ENCODE results near the gene KMT5B. TPM values are rescaled to one million over a fixed set of nuclear protein-coding genes. Genes with fewer than 3 reads are reported as not detected.

KMT5B gene
- total and polyA plus RNA-seq, 10 of the 15 experiments (the other 5 are each of a cell fraction or from before 2014, with no cell fraction given): 4.7 to 21.8 (median 18.0) TPM

DNA sequence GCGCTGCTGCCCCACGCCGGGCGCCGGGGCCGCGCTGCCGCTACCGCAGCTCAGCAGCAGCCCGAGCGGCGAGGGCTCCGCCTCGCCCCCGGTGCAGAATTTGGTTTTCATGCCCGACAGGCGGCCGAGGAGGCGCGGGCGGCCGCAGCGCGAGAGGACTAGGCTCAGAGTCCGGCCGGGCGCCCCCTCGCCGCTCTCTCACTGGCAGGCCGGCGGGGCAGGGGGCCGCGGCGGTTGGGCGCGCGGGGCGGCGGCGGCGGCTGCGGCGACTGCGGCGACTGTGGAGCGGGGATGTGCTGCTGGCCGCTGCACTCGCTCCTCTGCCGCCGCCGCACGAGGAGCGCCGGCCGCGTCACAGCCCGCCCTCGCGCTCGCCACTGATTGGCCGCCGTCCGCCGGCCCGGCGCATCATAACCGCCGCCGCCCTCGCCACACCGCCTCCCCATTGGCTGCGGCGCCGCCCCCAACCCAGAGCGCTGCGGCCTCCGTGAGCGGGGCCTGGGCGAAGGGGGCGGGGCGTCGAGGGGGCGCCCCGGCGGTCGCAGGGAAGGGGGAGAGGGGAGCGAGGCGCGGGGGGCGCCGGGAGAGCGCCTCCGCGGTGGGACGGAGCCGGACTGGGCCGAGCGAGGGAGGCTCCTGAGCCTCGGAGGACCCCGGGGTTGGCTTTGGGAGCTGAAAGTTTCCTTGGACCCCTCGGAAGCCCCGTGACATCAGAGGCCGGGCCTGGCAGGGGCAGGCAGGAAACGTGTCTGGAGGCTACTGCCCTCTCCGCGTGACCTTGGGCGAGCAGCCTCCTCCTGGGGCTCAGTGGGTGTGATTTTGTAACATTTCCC is 91.8 kb downstream of the KMT5B start, which contains the start of gene CHKA:
Gene CHKA, minus strand, starts transcription at position 322 of the 833 bp plus-strand sequence. Its CDS starts 211 bp downstream, at position 111.
- Histone ChIP-seq H3K4me1 (ENCODE audit: control insufficient read depth, insufficient read depth, low read length) (peaks cover 12% of the 10 kb centered on the region), H2AFZ (ENCODE audit: control insufficient read depth, low read depth, low read length) (peak within 1 kb of the TSS; percentile 90), H3K9ac (ENCODE audit: control insufficient read depth, insufficient read depth, low read length) (peak within 1 kb of the TSS; percentile 82), H4K20me1 (ENCODE audit: control insufficient read depth, insufficient read depth) (no peaks in the 10 kb centered on the region), H3K27me3 (replicated peaks in 1 of 2; ENCODE audit: control insufficient read depth in 2 of 2, insufficient read depth in 2 of 2, low read length in 1 of 2) (no peaks in the 10 kb centered on the region), H3K4me3 (peak within 1 kb of the TSS; percentile 92), H3K79me2 (ENCODE audit: control insufficient read depth, insufficient read depth, low read length) (peaks cover 40% of the 10 kb centered on the region), H3K27ac (ENCODE audit: control insufficient read depth, insufficient read depth) (peak within 1 kb of the TSS; percentile 89), H3K36me3 (ENCODE audit: control insufficient read depth in 2 of 2, insufficient read depth in 2 of 2, low read length in 1 of 2) (no peaks in the 10 kb centered on the region; a peak in 1 of 4 replicates), H3K9me3 (replicated peaks; ENCODE audit: control insufficient read depth, insufficient read depth, low read length) (no peaks in the 10 kb centered on the region), H3K4me2 (ENCODE audit: control insufficient read depth, insufficient read depth) (peak within 1 kb of the TSS; percentile 80)
- under 1% methylated on average over 44 of the region's 107 CpGs for whole genome bisulfite sequencing (ENCODE audit: insufficient coverage, insufficient replicate concordance, low lambda C conversion rate, missing lambda C conversion rate)
- DNase-seq (ENCODE audit: low read depth, low spot score): peak; percentile 47
- POLR2A ChIA-PET: no interaction called here
- RAD21 ChIA-PET (ENCODE audit: unreplicated experiment): no interaction called here
- no TSS peak for BruUV-seq (replicated peaks)
- in situ Hi-C loops (cut with MboI) (no loop called here), intact Hi-C loops (cut with micrococcal nuclease; ENCODE audit: unreplicated experiment) (loop anchor here (10.0 kb wide), 1 partner anchor 116 kb away; the partner anchor contains the start of gene UNC93B1)
- SMC1A ChIA-PET (ENCODE audit: uncharacterized antibody, unreplicated experiment): interaction anchor here (1.6 kb wide), 1 partner anchor 22 kb away, joined by 5 read pairs; no protein-coding TSS in a partner anchor
- peak; percentile 89 for ATAC-seq
- FAIRE-seq: peak; percentile 47
- CTCF ChIA-PET: no interaction called here
- TF ChIP-seq NFYB (IDR thresholded peaks at IDR 0.05; ENCODE audit: insufficient read depth, low read depth, low read length) (peak; percentile 87), CBX3 (IDR thresholded peaks at IDR 0.05; ENCODE audit: borderline replicate concordance, low read depth) (no peak), SREBF2 (IDR thresholded peaks at IDR 0.05; ENCODE audit: low read length) (no peak), MTA3 (IDR thresholded peaks at IDR 0.05; ENCODE audit: borderline replicate concordance, low read length) (no peak), MTA2 (IDR thresholded peaks at IDR 0.05; ENCODE audit: low read depth) (no peak), RAD51 (IDR thresholded peaks at IDR 0.05) (peak; percentile 50), RCOR1 (conservative IDR thresholded peaks at IDR 0.05; ENCODE audit: low read depth, low read length) (0 out of 2 replicates have a peak, but pooled peaks have one; percentile 39), TCF12 (IDR thresholded peaks at IDR 0.05; ENCODE audit: low read depth, low read length) (peak; percentile 5; the same call in 1 of the 2 replicates), TBL1XR1 (IDR thresholded peaks at IDR 0.05; ENCODE audit: low read depth, low read length) (no peak), MEF2A (IDR thresholded peaks at IDR 0.05; ENCODE audit: insufficient read depth, low read depth, low read length) (no peak), CREB1 (IDR thresholded peaks at IDR 0.05; ENCODE audit: low read depth) (peak; percentile 86)
- TF ChIP-seq, protein P1, sequence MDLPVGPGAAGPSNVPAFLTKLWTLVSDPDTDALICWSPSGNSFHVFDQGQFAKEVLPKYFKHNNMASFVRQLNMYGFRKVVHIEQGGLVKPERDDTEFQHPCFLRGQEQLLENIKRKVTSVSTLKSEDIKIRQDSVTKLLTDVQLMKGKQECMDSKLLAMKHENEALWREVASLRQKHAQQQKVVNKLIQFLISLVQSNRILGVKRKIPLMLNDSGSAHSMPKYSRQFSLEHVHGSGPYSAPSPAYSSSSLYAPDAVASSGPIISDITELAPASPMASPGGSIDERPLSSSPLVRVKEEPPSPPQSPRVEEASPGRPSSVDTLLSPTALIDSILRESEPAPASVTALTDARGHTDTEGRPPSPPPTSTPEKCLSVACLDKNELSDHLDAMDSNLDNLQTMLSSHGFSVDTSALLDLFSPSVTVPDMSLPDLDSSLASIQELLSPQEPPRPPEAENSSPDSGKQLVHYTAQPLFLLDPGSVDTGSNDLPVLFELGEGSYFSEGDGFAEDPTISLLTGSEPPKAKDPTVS (IDR thresholded peaks at IDR 0.05; ENCODE audit: low read depth, low read length): no peak
- TF ChIP-seq, protein P2, sequence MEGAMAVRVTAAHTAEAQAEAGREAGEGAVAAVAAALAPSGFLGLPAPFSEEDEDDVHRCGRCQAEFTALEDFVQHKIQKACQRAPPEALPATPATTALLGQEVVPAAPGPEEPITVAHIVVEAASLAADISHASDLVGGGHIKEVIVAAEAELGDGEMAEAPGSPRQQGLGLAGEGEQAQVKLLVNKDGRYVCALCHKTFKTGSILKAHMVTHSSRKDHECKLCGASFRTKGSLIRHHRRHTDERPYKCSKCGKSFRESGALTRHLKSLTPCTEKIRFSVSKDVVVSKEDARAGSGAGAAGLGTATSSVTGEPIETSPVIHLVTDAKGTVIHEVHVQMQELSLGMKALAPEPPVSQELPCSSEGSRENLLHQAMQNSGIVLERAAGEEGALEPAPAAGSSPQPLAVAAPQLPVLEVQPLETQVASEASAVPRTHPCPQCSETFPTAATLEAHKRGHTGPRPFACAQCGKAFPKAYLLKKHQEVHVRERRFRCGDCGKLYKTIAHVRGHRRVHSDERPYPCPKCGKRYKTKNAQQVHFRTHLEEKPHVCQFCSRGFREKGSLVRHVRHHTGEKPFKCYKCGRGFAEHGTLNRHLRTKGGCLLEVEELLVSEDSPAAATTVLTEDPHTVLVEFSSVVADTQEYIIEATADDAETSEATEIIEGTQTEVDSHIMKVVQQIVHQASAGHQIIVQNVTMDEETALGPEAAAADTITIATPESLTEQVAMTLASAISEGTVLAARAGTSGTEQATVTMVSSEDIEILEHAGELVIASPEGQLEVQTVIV (IDR thresholded peaks at IDR 0.05; ENCODE audit: borderline replicate concordance, partially characterized antibody): no peak
- TF ChIP-seq, protein P3, sequence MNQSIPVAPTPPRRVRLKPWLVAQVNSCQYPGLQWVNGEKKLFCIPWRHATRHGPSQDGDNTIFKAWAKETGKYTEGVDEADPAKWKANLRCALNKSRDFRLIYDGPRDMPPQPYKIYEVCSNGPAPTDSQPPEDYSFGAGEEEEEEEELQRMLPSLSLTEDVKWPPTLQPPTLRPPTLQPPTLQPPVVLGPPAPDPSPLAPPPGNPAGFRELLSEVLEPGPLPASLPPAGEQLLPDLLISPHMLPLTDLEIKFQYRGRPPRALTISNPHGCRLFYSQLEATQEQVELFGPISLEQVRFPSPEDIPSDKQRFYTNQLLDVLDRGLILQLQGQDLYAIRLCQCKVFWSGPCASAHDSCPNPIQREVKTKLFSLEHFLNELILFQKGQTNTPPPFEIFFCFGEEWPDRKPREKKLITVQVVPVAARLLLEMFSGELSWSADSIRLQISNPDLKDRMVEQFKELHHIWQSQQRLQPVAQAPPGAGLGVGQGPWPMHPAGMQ (IDR thresholded peaks at IDR 0.05; ENCODE audit: borderline replicate concordance): no peak
- TF ChIP-seq, protein P4, sequence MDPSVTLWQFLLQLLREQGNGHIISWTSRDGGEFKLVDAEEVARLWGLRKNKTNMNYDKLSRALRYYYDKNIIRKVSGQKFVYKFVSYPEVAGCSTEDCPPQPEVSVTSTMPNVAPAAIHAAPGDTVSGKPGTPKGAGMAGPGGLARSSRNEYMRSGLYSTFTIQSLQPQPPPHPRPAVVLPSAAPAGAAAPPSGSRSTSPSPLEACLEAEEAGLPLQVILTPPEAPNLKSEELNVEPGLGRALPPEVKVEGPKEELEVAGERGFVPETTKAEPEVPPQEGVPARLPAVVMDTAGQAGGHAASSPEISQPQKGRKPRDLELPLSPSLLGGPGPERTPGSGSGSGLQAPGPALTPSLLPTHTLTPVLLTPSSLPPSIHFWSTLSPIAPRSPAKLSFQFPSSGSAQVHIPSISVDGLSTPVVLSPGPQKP (IDR thresholded peaks at IDR 0.05; ENCODE audit: low read depth, low read length): no peak
- TF ChIP-seq, protein P5, sequence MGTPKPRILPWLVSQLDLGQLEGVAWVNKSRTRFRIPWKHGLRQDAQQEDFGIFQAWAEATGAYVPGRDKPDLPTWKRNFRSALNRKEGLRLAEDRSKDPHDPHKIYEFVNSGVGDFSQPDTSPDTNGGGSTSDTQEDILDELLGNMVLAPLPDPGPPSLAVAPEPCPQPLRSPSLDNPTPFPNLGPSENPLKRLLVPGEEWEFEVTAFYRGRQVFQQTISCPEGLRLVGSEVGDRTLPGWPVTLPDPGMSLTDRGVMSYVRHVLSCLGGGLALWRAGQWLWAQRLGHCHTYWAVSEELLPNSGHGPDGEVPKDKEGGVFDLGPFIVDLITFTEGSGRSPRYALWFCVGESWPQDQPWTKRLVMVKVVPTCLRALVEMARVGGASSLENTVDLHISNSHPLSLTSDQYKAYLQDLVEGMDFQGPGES (IDR thresholded peaks at IDR 0.05): peak; percentile 60
